MCF 10A (cell line): Measurements from ENCODE around the gene CXCR2. TPM values are rescaled to one million over a fixed set of nuclear protein-coding genes. Genes with fewer than 3 reads are reported as not detected.
"Not testable (repeated sequence)": the region's sequence is repeated elsewhere in the genome, so short reads cannot be mapped to it uniquely, and the experiment has no call there.

Experiments
- BruUV-seq: library from RNA; stranded (reverse); fragments of 400-500 nt; replicated peaks from 2 replicates; lab custom pipeline; 2021; lab: Mats Ljungman, UMichigan
- CTCF ChIA-PET: fragments of 300-600 bp; sonication (Branson Sonifier 250); formaldehyde crosslinking; extraction: SDS; loops from one replicate; lab custom pipeline; 2021; ENCODE audit warnings: antibody characterized with exemption, inconsistent platforms; lab: Yijun Ruan, JAX
- POLR2A ChIA-PET: fragments of 300-600, 350-650 bp; sonication (Branson Sonifier 250); formaldehyde crosslinking; extraction: SDS; loops from one replicate; lab custom pipeline; 2020; ENCODE audit warnings: antibody characterized with exemption, inconsistent platforms; lab: Yijun Ruan, JAX
- DNase-seq: peaks from one replicate; pipeline ENCODE4 v3.0.0-alpha.2; 2018; ENCODE audit not compliant: unreplicated experiment
- H3K27ac Mint-ChIP-seq: one replicate; pipeline ENCODE4 v1.8.0; 2022; ENCODE audit warnings: mild to moderate bottlenecking, low read depth, mixed read lengths; ENCODE audit not compliant: unreplicated experiment
- H3K27me3 Mint-ChIP-seq: one replicate; pipeline ENCODE4 v1.8.0; 2022; ENCODE audit warnings: mixed read lengths; ENCODE audit not compliant: insufficient read depth, unreplicated experiment
- H3K36me3 Mint-ChIP-seq: one replicate; pipeline ENCODE4 v1.8.0; 2022; ENCODE audit warnings: mild to moderate bottlenecking, moderate library complexity, mixed read lengths; ENCODE audit not compliant: insufficient read depth, unreplicated experiment
- H3K4me1 Mint-ChIP-seq: one replicate; pipeline ENCODE4 v1.8.0; 2022; ENCODE audit warnings: mixed read lengths; ENCODE audit not compliant: insufficient read depth, unreplicated experiment
- H3K4me3 Mint-ChIP-seq: one replicate; pipeline ENCODE4 v1.8.0; 2022; ENCODE audit warnings: mild to moderate bottlenecking, moderate library complexity, mixed read lengths; ENCODE audit not compliant: unreplicated experiment
- H3K9me3 Mint-ChIP-seq: one replicate; pipeline ENCODE4 v1.8.0; 2022; ENCODE audit warnings: mixed read lengths; ENCODE audit not compliant: unreplicated experiment
- CTCF ChIP-seq: fragments of 200-600 bp; IDR thresholded peaks from one replicate; pipeline ENCODE4 v1.8.0; 2022; ENCODE audit warnings: antibody characterized with exemption, mild to moderate bottlenecking; ENCODE audit not compliant: unreplicated experiment
- intact Hi-C: fragments of 100-400 bp; cut with micrococcal nuclease; formaldehyde crosslinking; loops from 2 replicates; pipeline ENCODE4 v1.14.1; 2022
- total RNA-seq: library from RNA; stranded (reverse); gene quantifications from 2 replicates; pipeline ENCODE4 v1.2.3, GENCODE V29; 2022

Gene CXCR2
- total RNA-seq, 1 experiment from 2014 or later = not detected

GRCh38 chr2:218095853-218096252, 30.0 kb upstream of the CXCR2 start:
- Mint-ChIP-seq H3K9me3 (peaks cover 7% of the 10 kb centered on the region), H3K36me3 (no peaks in the 10 kb centered on the region), H3K4me1 (no peaks in the 10 kb centered on the region), H3K4me3 (no peak overlapping the region), H3K27ac (no peak overlapping the region), H3K27me3 (peaks cover 28% of the 10 kb centered on the region)
- TF ChIP-seq CTCF = no peak
- ChIA-PET POLR2A (no interaction called here), CTCF (no interaction called here)
- intact Hi-C loops = no loop called here
- DNase-seq = no peak
- BruUV-seq = no TSS peak

- Mint-ChIP-seq H3K36me3 (no peaks in the 10 kb centered on the region), H3K27me3 (peaks cover 28% of the 10 kb centered on the region), H3K4me3 (no peak overlapping the region), H3K9me3 (peaks cover 7% of the 10 kb centered on the region), H3K4me1 (no peaks in the 10 kb centered on the region), H3K27ac (no peak overlapping the region)
- BruUV-seq = no TSS peak
- POLR2A ChIA-PET = no interaction called here
- intact Hi-C loops = no loop called here
- no peak for DNase-seq
- CTCF ChIA-PET = no interaction called here
- TF ChIP-seq CTCF = no peak
Observed at GRCh38 chr2:218097975-218098374, 27.9 kb upstream of the CXCR2 start.

- DNase-seq, H3K4me3 Mint-ChIP-seq, H3K4me1 Mint-ChIP-seq, intact Hi-C loops, BruUV-seq, H3K36me3 Mint-ChIP-seq, H3K27ac Mint-ChIP-seq: not testable (repeated sequence)
- H3K9me3 Mint-ChIP-seq = peaks cover 17% of the 10 kb centered on the region
- H3K27me3 Mint-ChIP-seq = peaks cover 39% of the 10 kb centered on the region
- ChIA-PET CTCF (interaction anchor here (0.7 to 1.8 kb wide), 2 partner anchors 40 to 176 kb away, joined by 3 to 5 read pairs; partner anchors contain the start of gene RUFY4), POLR2A (interaction anchor here (0.7 kb wide), 1 partner anchor 962 kb away, joined by 3 read pairs; no protein-coding TSS in a partner anchor)
Observed at GRCh38 chr2:218108834-218109233, 17.0 kb upstream of the CXCR2 start.

GRCh38 chr2:218121789-218122188, 4.0 kb upstream of the CXCR2 start:
- H3K4me3 Mint-ChIP-seq, H3K36me3 Mint-ChIP-seq, intact Hi-C loops, H3K4me1 Mint-ChIP-seq, DNase-seq, POLR2A ChIA-PET, H3K9me3 Mint-ChIP-seq, BruUV-seq, H3K27ac Mint-ChIP-seq: not testable (repeated sequence)
- CTCF ChIA-PET = interaction anchor here (0.9 kb wide), 1 partner anchor 234 kb away, joined by 3 read pairs; no protein-coding TSS in a partner anchor
- H3K27me3 Mint-ChIP-seq = peaks cover 12% of the 10 kb centered on the region

GRCh38 chr2:218122286-218122685, 3.5 kb upstream of the CXCR2 start:
- H3K36me3 Mint-ChIP-seq, POLR2A ChIA-PET, H3K4me1 Mint-ChIP-seq, DNase-seq, H3K9me3 Mint-ChIP-seq, BruUV-seq, intact Hi-C loops, H3K4me3 Mint-ChIP-seq, H3K27ac Mint-ChIP-seq: not testable (repeated sequence)
- H3K27me3 Mint-ChIP-seq = peaks cover 12% of the 10 kb centered on the region
- CTCF ChIA-PET = interaction anchor here (0.7 to 0.9 kb wide), 3 partner anchors 14 to 337 kb away, joined by 3 to 5 read pairs (median 4); no protein-coding TSS in a partner anchor
